ENCODE data around the gene MAP3K10. TPM values are rescaled to one million over a fixed set of nuclear protein-coding genes. Genes with fewer than 3 reads are reported as not detected.

MAP3K10 gene
- total RNA-seq, 1 donor from 2014 or later, result 5.7 TPM

GRCh38 chr19:40155749-40156265, 35.4 kb upstream of the MAP3K10 start:
- peaks cover 2% of the 10 kb centered on the region for H3K9me3 Mint-ChIP-seq
- Histone ChIP-seq H3K79me2 (ENCODE audit: low read depth) (no peaks in the 10 kb centered on the region), H3K4me3 (no peak overlapping the region), H3K36me3 (no peaks in the 10 kb centered on the region), H3K4me2 (no peak overlapping the region), H2AFZ (replicated peaks) (no peak overlapping the region), H3K27ac (no peak overlapping the region), H4K20me1 (ENCODE audit: low read depth) (no peaks in the 10 kb centered on the region), H3F3A (ENCODE audit: low read depth) (no peaks in the 10 kb centered on the region), H3K9ac (no peak overlapping the region), H3K9me3 (ENCODE audit: low read depth) (no peaks in the 10 kb centered on the region), H3K27me3 (no peaks in the 10 kb centered on the region), H3K4me1 (no peaks in the 10 kb centered on the region)
- no peak for DNase-seq (ENCODE audit: low spot score)
- H3K27ac Mint-ChIP-seq, result no peak overlapping the region
- no peaks in the 10 kb centered on the region for H3K36me3 Mint-ChIP-seq
- TF ChIP-seq CTCF (IDR thresholded peaks at IDR 0.05), result no peak
- TF ChIP-seq EZH2phosphoT487 (IDR thresholded peaks at IDR 0.05), result no peak
- H3K4me3 Mint-ChIP-seq, result no peak overlapping the region
- peaks cover 7% of the 10 kb centered on the region for H3K27me3 Mint-ChIP-seq (ENCODE audit: insufficient read depth, low read depth)
- H3K4me1 Mint-ChIP-seq, result no peaks in the 10 kb centered on the region

GRCh38 chr19:40157059-40157458, 34.2 kb upstream of the MAP3K10 start:
- Histone ChIP-seq H3K79me2 (ENCODE audit: low read depth) (no peaks in the 10 kb centered on the region), H3K4me1 (no peaks in the 10 kb centered on the region), H2AFZ (replicated peaks) (no peak overlapping the region), H3K4me3 (no peak overlapping the region), H3K27ac (no peak overlapping the region), H3K9me3 (ENCODE audit: low read depth) (no peaks in the 10 kb centered on the region), H3K9ac (no peak overlapping the region), H3K36me3 (no peaks in the 10 kb centered on the region), H3K27me3 (no peaks in the 10 kb centered on the region), H3F3A (ENCODE audit: low read depth) (no peaks in the 10 kb centered on the region), H4K20me1 (ENCODE audit: low read depth) (no peaks in the 10 kb centered on the region), H3K4me2 (no peak overlapping the region)
- DNase-seq (ENCODE audit: low spot score), result no peak
- Mint-ChIP-seq H3K27me3 (ENCODE audit: insufficient read depth, low read depth) (peaks cover 7% of the 10 kb centered on the region), H3K9me3 (peaks cover 2% of the 10 kb centered on the region), H3K36me3 (no peaks in the 10 kb centered on the region), H3K4me3 (no peak overlapping the region), H3K27ac (no peak overlapping the region), H3K4me1 (no peaks in the 10 kb centered on the region)
- TF ChIP-seq EZH2phosphoT487 (IDR thresholded peaks at IDR 0.05) (no peak), EZH2 (IDR thresholded peaks at IDR 0.05) (no peak), CTCF (IDR thresholded peaks at IDR 0.05) (no peak)

GRCh38 chr19:40159744-40160143, 31.5 kb upstream of the MAP3K10 start:
- Mint-ChIP-seq H3K36me3 (no peaks in the 10 kb centered on the region), H3K27me3 (ENCODE audit: insufficient read depth, low read depth) (peaks cover 7% of the 10 kb centered on the region), H3K9me3 (peaks cover 4% of the 10 kb centered on the region), H3K27ac (no peak overlapping the region), H3K4me1 (no peaks in the 10 kb centered on the region), H3K4me3 (no peak overlapping the region)
- H4K20me1 ChIP-seq (ENCODE audit: low read depth), result no peaks in the 10 kb centered on the region
- no peak for TF ChIP-seq EZH2 (IDR thresholded peaks at IDR 0.05)
- no peaks in the 10 kb centered on the region for H3K79me2 ChIP-seq (ENCODE audit: low read depth)
- H3K9ac ChIP-seq, result no peak overlapping the region
- H3K36me3 ChIP-seq, result no peaks in the 10 kb centered on the region
- H3K4me1 ChIP-seq, result no peaks in the 10 kb centered on the region
- H3F3A ChIP-seq (ENCODE audit: low read depth), result no peaks in the 10 kb centered on the region
- H3K4me2 ChIP-seq, result no peak overlapping the region
- no peak overlapping the region for H2AFZ ChIP-seq (replicated peaks)
- no peak overlapping the region for H3K4me3 ChIP-seq
- H3K9me3 ChIP-seq (ENCODE audit: low read depth), result no peaks in the 10 kb centered on the region
- H3K27ac ChIP-seq, result no peak overlapping the region
- H3K27me3 ChIP-seq, result no peaks in the 10 kb centered on the region
- no peak for DNase-seq (ENCODE audit: low spot score)

GRCh38 chr19:40162104-40162503, 29.1 kb upstream of the MAP3K10 start:
- H3K4me3 ChIP-seq, result no peak overlapping the region
- H3K79me2 ChIP-seq (ENCODE audit: low read depth), result no peaks in the 10 kb centered on the region
- no peaks in the 10 kb centered on the region for H3F3A ChIP-seq (ENCODE audit: low read depth)
- H3K9ac ChIP-seq, result no peak overlapping the region
- TF ChIP-seq CTCF (IDR thresholded peaks at IDR 0.05), result no peak
- TF ChIP-seq EZH2phosphoT487 (IDR thresholded peaks at IDR 0.05), result no peak
- no peak overlapping the region for H3K27ac ChIP-seq
- Mint-ChIP-seq H3K4me3 (no peak overlapping the region), H3K27me3 (ENCODE audit: insufficient read depth, low read depth) (peaks cover 11% of the 10 kb centered on the region), H3K9me3 (peaks cover 5% of the 10 kb centered on the region), H3K36me3 (no peaks in the 10 kb centered on the region), H3K27ac (no peak overlapping the region), H3K4me1 (no peaks in the 10 kb centered on the region)
- H2AFZ ChIP-seq (replicated peaks), result no peak overlapping the region
- H3K36me3 ChIP-seq, result no peaks in the 10 kb centered on the region
- no peaks in the 10 kb centered on the region for H3K4me1 ChIP-seq
- DNase-seq (ENCODE audit: low spot score), result no peak
- H3K4me2 ChIP-seq, result no peak overlapping the region
- no peaks in the 10 kb centered on the region for H4K20me1 ChIP-seq (ENCODE audit: low read depth)
- no peaks in the 10 kb centered on the region for H3K27me3 ChIP-seq
- H3K9me3 ChIP-seq (ENCODE audit: low read depth), result no peaks in the 10 kb centered on the region
